NB4 (cell line): Measurements from ENCODE around the gene CROCC.

ENCODE experiments used
- MYC ChIP-seq: IDR thresholded peaks from 2 replicates; pipeline ENCODE4 v1.6.1; 2011; ENCODE audit warnings: low read depth, low read length
- POLR2A ChIP-seq: IDR thresholded peaks from 2 replicates; pipeline ENCODE4 v1.6.1; 2011; ENCODE audit warnings: mild to moderate bottlenecking; ENCODE audit not compliant: insufficient read length; ENCODE audit errors: extremely low read depth
- TF ChIP-seq, protein P1 (sequence below): IDR thresholded peaks from one replicate; pipeline ENCODE4 v1.5.1; 2012; ENCODE audit warnings: low read depth, low read length
- TF ChIP-seq, protein P2 (sequence below): IDR thresholded peaks from 2 replicates; pipeline ENCODE4 v1.6.1; 2011; ENCODE audit warnings: low read depth, low read length

DNA sequence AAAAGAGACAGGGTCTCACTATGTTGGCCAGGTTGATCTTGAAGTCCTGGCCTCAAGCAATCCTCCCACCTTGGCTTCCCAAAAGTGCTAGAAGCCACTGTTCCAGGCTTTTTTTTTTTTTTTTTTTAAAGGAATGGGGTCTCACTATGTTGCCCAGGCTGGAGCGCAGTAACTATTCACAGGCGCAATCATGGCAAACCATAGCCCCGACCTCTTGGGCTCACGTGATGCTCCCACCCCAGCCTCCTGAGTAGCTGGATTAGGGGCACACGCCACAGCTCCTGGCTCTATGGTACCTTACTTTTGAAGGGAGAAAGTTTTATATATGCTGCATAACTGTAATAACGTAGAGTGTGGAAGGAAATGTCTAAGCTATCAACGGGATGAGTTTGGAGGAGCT is 95.7 kb downstream of the CROCC start:
- TF ChIP-seq POLR2A (no peak), MYC (no peak)
- TF ChIP-seq, protein P1, sequence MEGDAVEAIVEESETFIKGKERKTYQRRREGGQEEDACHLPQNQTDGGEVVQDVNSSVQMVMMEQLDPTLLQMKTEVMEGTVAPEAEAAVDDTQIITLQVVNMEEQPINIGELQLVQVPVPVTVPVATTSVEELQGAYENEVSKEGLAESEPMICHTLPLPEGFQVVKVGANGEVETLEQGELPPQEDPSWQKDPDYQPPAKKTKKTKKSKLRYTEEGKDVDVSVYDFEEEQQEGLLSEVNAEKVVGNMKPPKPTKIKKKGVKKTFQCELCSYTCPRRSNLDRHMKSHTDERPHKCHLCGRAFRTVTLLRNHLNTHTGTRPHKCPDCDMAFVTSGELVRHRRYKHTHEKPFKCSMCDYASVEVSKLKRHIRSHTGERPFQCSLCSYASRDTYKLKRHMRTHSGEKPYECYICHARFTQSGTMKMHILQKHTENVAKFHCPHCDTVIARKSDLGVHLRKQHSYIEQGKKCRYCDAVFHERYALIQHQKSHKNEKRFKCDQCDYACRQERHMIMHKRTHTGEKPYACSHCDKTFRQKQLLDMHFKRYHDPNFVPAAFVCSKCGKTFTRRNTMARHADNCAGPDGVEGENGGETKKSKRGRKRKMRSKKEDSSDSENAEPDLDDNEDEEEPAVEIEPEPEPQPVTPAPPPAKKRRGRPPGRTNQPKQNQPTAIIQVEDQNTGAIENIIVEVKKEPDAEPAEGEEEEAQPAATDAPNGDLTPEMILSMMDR: no peak
- TF ChIP-seq, protein P2, sequence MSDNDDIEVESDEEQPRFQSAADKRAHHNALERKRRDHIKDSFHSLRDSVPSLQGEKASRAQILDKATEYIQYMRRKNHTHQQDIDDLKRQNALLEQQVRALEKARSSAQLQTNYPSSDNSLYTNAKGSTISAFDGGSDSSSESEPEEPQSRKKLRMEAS: no peak
